Stimulated activated CD8-positive, alpha-beta memory T cell treated with anti-CD3 and anti-CD28 coated beads, Interleukin-12 subunit alpha, Interleukin-12 subunit beta, amount 100 ng/mL, for 4 hours (primary cell): ENCODE measurements around the gene LGALSL.

Source experiments
- DNase-seq: peaks from one replicate; pipeline ENCODE4 v3.0.0-alpha.2; 2020; ENCODE audit warnings: low read depth

Gene LGALSL

DNA sequence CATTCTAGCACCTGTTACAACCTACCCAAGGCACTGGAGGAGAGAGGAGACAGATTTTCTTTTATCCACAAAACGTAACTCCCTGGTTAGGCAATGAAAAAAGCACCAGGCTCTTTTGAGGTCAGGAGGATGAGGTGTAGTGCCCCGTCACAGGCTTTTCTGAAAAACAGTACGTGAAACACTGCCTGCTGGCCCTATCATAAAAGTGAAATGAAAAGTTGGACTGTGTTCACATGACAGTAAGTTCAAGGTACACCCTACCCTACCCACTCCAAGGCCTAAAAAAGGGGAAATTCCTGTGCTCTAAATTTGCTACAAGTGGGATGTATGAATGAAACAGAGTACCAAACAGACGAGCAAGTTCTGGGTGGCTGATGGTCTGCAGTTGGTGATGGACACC is 17.6 kb downstream of the LGALSL start:
- DNase-seq, result no peak

DNA sequence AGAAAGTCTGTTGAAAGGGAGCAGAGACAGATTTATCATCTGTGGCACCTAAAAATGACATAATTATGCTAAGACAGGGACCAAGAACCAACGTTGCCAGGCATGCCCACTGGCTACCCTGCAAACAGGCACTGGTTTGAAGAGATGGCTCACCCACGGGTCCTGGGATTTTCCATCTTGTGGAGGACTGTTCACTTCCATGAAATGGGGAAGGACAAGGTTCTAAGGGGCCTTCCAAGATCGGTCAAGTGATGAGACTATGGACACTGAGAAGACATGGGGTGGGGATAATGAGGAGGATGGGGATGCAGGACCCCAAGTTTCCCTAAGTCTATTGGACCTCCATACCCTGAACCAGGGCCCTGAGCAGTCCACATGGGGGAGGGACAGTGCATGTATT is 18.9 kb downstream of the LGALSL start:
- DNase-seq, result no peak

GRCh38 chr2:64474121-64474571 is 20.2 kb downstream of the LGALSL start:
- DNase-seq, result no peak

- DNase-seq, result no peak
Observed at GRCh38 chr2:64474636-64475035, 20.7 kb downstream of the LGALSL start.

DNA sequence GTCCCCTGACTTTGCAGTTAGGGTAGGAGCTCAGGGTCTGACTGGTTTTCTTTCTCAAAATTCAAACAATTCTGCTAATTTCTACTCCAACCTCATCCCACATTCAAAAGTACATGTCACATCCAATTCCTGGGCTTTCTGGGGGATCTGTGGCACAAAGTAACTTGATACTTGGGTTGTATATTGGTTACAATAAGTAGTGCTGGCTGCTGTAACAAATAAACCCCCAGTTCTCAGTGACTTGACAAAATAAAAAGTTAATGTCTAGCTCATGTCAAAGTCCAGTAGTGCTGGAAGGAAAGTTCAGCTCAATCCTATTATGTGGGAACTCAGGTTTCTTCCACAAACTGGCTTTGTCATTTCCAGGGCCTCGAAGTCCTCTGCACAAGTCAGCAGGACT is 23.1 kb downstream of the LGALSL start:
- no peak for DNase-seq

DNA sequence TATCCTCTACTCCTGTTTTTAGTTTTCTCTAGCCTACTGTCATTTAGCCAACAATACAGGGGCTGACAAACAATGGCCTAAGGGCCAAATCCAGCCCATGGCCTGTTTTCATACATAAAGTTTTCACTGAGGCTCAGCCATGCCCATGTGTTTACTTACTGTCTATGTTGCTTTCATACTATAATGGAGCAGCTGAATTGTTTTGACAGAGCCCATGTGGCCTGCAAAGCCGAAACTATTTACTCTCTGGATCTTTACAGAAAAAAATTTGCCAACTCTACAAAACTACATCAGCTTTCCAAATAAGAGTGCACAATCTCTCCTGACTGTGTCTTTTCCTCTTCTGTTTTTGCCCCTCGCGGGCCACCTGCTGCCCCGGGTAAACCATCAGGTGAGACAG is 24.0 kb downstream of the LGALSL start:
- DNase-seq, result no peak

GRCh38 chr2:64478502-64479230 is 24.7 kb downstream of the LGALSL start:
- DNase-seq, result no peak

GRCh38 chr2:64479259-64480117 is 25.5 kb downstream of the LGALSL start:
- DNase-seq, result no peak

- DNase-seq, result no peak
Observed at GRCh38 chr2:64481665-64482064, 27.7 kb downstream of the LGALSL start.

DNA sequence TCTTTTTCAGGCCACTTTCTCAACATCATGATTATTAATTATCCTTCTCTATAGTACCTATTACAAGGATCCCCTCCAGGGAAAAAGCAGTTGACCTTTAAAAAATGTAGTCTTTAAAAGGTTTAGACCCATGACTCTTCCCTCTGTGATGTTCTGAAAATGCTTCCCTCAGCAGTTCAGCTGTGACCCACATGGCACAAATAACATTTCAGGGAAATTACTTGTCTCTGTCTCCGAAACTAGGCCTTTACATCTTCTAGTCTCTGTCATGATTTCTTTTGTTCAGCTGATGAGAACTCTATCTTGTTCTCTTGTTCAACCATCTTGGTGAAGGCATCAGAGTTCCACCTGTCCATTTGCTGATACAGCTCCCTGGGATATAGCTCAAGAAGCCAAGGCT is 28.3 kb downstream of the LGALSL start:
- DNase-seq, result no peak

DNA sequence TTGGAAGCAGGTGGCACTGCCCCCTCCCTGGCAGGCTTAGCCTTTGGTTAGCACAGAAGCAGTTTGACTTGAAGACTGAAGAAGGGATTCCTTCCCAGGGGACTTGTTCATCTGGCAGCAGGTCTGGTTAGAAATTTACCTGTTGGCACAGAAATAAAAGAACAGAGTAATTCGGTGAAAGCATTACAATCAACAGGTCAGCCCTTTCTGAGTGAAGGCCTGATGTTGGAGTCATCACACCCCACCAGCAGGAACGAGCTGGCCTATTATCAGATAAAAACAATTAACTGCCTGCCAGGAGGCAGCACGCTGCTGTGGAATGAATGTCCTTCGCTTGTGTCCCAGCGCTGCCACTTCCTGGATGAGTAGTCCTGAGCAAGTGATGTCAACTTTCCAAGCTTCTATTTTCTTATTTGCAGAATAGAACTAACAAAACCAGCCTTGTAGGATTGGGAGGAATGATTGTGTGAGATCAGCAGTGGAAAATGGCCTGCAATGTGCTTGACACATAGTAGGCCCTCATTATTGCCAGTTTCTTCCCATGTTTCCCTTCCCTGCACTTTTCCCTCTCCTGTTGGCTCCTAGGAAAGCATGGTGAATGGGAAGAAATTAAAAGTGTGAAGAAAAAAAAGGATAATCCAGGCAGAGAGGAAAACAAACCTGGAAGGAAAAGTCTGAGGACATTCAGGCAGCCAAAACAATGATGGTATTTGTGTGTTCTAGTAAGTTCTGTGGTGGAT is 29.0 kb downstream of the LGALSL start:
- DNase-seq, result no peak

- DNase-seq, result no peak
Observed at GRCh38 chr2:64485331-64485730, 31.4 kb downstream of the LGALSL start.

DNA sequence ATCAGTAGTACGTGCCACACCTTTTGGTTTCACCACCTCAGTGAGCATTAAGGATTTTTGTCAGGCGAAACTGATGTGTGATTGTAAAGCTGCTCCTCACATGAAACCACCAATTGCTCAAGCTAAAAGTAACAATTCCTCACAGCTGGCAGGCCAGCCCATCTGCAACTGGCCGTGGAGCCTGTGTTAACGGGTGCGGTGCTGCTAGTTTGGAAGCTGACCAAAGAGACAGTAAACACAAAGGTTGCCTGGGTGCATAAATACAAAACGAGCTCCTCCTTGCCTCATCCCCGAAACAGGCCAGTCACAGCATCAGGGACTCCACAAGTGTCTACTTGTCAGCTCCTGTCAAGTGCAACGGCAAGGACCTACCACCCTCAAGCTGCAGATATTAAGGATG is 32.0 kb downstream of the LGALSL start:
- DNase-seq, result no peak

DNA sequence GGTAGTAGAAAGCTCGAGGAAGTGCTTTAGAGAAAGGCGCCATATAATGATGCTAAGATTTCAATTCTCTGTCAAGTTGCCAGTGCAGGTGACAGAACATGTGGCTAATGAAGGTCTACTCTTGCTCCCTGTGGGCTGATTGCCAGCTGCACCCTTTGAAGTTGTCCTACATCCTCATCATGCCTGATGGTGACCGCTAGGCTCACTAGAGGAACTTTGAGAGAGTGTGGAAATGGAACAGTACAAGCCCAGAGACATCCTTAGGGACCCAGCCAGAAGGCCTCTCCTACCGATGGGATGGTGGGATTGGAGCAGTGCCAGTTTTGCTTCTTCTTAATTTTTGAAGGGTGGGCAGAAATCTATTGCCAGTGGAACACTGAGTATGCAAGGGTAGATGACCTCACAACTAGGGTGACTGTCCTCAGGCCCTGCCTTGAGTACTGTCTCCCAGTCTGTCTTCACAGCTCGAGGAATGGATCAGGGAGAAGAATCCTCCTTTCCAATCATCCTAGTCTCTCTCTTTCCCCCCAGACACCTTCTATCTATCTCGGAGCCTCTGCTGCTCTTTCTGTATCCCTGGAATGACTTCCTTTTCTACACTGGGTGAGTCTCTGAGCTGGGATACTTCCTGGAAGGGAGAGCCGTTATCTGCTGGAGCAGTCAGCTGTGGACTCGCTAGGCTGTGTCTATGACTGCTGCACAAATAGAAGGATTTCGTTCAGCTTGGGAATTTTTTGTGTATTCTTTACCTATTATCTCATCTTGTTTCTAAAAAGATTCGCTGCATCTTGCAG is 33.5 kb downstream of the LGALSL start:
- DNase-seq, result no peak

DNA sequence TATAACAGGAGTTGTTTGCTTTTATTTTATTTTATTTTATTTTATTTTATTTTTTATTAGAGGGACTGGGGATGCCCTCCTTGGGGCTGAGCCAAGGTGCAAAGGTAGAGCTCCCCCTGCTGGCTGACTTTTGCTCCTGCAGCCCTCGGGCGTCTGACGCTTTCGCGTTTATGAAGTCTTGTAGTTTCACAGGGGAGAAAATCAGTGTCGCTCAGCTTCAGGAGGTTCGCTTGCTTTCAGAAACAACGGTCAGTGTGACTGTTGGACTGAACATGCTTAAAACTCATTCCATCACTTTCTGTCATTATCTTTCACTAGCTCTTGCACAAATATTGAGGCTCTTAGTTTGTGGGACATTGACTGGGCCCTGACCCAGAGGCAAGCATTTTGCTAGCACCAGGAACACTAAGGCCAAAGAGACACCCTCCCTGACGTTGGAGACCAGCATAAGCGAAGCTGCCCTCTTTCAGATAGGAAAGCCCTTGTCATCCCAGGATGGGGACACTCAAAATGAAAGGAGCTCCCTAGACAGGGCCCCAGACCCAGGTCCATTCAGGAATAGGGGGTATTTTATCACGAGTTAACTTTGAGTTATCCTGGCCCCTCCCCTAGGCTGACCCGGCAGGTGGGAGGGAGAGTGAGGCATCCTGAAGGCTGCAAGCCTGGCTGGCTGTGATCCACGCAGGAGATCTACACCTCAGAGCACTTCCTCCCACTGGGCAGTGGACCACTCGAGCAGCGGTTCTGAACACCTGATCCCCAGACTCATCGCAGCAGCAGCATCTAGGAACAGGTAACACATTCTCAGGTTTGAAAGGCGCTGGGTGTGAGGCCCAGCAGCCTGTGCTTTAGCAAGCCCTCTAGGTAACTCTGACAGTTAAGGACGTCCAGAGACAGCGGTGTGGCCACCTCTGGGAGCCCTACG is 34.4 kb downstream of the LGALSL start:
- peak; percentile 53 for DNase-seq

DNA sequence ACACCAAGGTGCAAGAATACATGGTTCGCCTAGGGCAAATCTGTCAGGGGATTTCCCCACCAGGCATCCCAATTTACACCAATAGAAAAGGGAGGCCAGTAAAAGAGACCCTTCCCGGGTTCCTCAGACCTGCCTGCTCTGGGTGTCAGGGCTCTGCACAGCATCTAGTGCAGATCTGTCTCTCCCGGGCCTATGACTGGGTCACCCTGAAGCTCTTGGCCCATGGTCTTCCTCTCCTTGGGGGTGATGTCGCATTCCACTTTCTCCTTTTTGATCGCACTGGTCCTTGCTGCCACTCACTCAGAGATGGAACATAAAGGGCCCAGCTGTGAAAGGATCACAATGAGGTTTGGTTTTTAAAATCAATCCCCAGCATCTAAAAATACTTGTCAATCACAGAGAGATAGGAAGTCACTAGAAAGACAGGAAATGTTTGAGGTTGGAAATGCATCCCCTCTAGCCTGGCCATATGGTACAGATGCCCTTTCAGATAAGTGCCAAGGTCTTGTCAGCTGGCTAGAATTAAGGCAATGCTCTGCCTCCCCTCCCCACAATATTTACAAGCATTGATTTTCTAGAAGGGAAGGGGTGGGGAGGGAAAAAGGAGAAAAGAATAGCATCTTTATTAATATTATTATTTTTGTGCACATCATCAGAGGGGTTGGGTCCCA is 35.3 kb downstream of the LGALSL start:
- DNase-seq, result no peak

- DNase-seq, result no peak
Observed at GRCh38 chr2:64491426-64491825, 37.5 kb downstream of the LGALSL start.

DNA sequence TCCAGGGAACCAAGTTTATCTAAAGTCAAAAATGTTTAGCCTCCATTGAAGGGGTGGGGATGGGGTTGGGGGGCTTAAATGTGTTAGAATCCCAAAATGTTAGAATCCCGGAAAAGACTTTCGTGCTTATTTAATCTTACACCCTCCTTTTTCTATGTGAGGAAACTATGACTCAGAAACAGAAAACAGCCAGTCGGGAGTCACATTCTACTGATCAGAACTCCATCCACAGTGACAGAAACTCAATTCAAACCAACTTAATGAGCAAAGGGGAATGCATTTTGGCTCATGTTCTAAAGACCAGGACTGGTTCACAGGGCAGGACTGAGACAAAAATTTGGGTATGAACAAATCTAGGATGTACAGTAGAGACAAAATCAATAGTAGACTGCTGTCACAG is 38.3 kb downstream of the LGALSL start:
- DNase-seq, result no peak

GRCh38 chr2:64492821-64493220 is 38.9 kb downstream of the LGALSL start:
- no peak for DNase-seq

- DNase-seq, result no peak
Observed at GRCh38 chr2:64493788-64494187, 39.8 kb downstream of the LGALSL start.
